Liver (tissue), 9 donors: Measurements from ENCODE around the gene PDGFC. TPM values are rescaled to one million over a fixed set of nuclear protein-coding genes. Genes with fewer than 3 reads are reported as not detected.
"Not testable (repeated sequence)": the region's sequence is repeated elsewhere in the genome, so short reads cannot be mapped to it uniquely, and the experiment has no call there.

Source experiments
- DNase-seq: peaks from one replicate; pipeline ENCODE4 v3.0.0-alpha.2; 2017; ENCODE audit warnings: low spot score
- H3K27ac ChIP-seq, 2 donors: one replicate each; pipeline ENCODE4 v1.7.0; 2013; ENCODE audit warnings: inconsistent platforms in 2 of 2, low read length in 2 of 2, control low read depth in 1 of 2, low read depth in 1 of 2, mild to moderate bottlenecking in 1 of 2
- H3K27me3 ChIP-seq, 4 donors: one replicate each; pipeline versions ENCODE4 v1.6.1 to v1.7.0; 2013; ENCODE audit warnings: low read length in 3 of 4, inconsistent platforms in 1 of 4, mild to moderate bottlenecking in 1 of 4, moderate library complexity in 1 of 4; ENCODE audit not compliant: control insufficient read depth in 4 of 4, insufficient read depth in 4 of 4
- H3K36me3 ChIP-seq, 4 donors: one replicate each; pipeline versions ENCODE4 v1.6.1 to v1.7.0; 2013; ENCODE audit warnings: low read length in 3 of 4, mild to moderate bottlenecking in 3 of 4, low read depth in 1 of 4, moderate library complexity in 1 of 4; ENCODE audit not compliant: control insufficient read depth in 4 of 4, insufficient read depth in 3 of 4
- H3K4me1 ChIP-seq, 4 donors: one replicate each; pipeline versions ENCODE4 v1.6.1 to v1.7.0; 2013; ENCODE audit warnings: low read length in 3 of 4, mild to moderate bottlenecking in 3 of 4, moderate library complexity in 1 of 4; ENCODE audit not compliant: control insufficient read depth in 4 of 4, insufficient read depth in 4 of 4
- H3K4me3 ChIP-seq, 3 donors: one replicate each; pipeline versions ENCODE4 v1.6.1 to v1.7.0; 2013; ENCODE audit warnings: low read length in 3 of 3, control low read depth in 1 of 3, low read depth in 1 of 3, mild to moderate bottlenecking in 1 of 3
- H3K9ac ChIP-seq, 2 donors: one replicate each; pipeline ENCODE4 v1.7.0; 2013; ENCODE audit warnings: low read length in 2 of 2, mild to moderate bottlenecking in 2 of 2, moderate library complexity in 2 of 2, control low read depth in 1 of 2, low read depth in 1 of 2
- H3K9me3 ChIP-seq, 4 donors: one replicate each; pipeline versions ENCODE4 v1.6.1 to v1.7.0; 2013; ENCODE audit warnings: low read length in 3 of 4; ENCODE audit not compliant: control insufficient read depth in 4 of 4
- ATF3 ChIP-seq: IDR thresholded peaks from 2 replicates; pipeline ENCODE4 v1.6.1; 2016; ENCODE audit warnings: antibody characterized with exemption
- CTCF ChIP-seq: fragments of 150-350 bp; IDR thresholded peaks from 2 replicates; pipeline ENCODE4 v1.5.1; 2017; ENCODE audit warnings: improper control_type of control experiment, low read depth, low read length; ENCODE audit not compliant: missing input control
- FOXA1 ChIP-seq: IDR thresholded peaks from 2 replicates; pipeline ENCODE4 v1.6.1; 2016; ENCODE audit warnings: antibody characterized with exemption
- FOXA2 ChIP-seq: IDR thresholded peaks from 2 replicates; pipeline ENCODE4 v1.6.1; 2016; ENCODE audit warnings: antibody characterized with exemption
- GABPA ChIP-seq, 2 donors: IDR thresholded peaks in 1 of 2; conservative IDR thresholded peaks in 1 of 2; 2 replicates each; pipeline ENCODE4 v1.6.1; 2016; ENCODE audit warnings: antibody characterized with exemption in 2 of 2, mild to moderate bottlenecking in 1 of 2, moderate library complexity in 1 of 2
- HNF4G ChIP-seq: IDR thresholded peaks from 2 replicates; pipeline ENCODE4 v1.6.1; 2016; ENCODE audit warnings: antibody characterized with exemption
- JUND ChIP-seq, 2 donors: IDR thresholded peaks; 2 replicates each; pipeline ENCODE4 v1.6.1; 2016; ENCODE audit warnings: antibody characterized with exemption in 2 of 2
- MAX ChIP-seq: IDR thresholded peaks from 2 replicates; pipeline ENCODE4 v1.6.1; 2016; ENCODE audit warnings: antibody characterized with exemption
- NR2F2 ChIP-seq: IDR thresholded peaks from 2 replicates; pipeline ENCODE4 v1.6.1; 2016; ENCODE audit warnings: antibody characterized with exemption
- REST ChIP-seq: IDR thresholded peaks from 2 replicates; pipeline ENCODE4 v1.6.1; 2016; ENCODE audit warnings: antibody characterized with exemption, mild to moderate bottlenecking
- RXRA ChIP-seq, 2 donors: IDR thresholded peaks; 2 replicates each; pipeline ENCODE4 v1.6.1; 2017 to 2018; ENCODE audit warnings: antibody characterized with exemption in 2 of 2, mild to moderate bottlenecking in 1 of 2
- YY1 ChIP-seq: IDR thresholded peaks from 2 replicates; pipeline ENCODE4 v1.6.1; 2016; ENCODE audit warnings: antibody characterized with exemption, mild to moderate bottlenecking
- ZBTB33 ChIP-seq: IDR thresholded peaks from 2 replicates; pipeline ENCODE4 v1.6.1; 2016; ENCODE audit warnings: antibody characterized with exemption
- WGBS: extraction: QIAGEN DNeasy Blood & Tissue Kit; methylation state at CpG from one replicate; pipeline ENCODE4 v1.1.7; 2013; 5-methylcytosine and 5-hydroxymethylcytosine counted together
- polyA plus RNA-seq, 2 donors: library from polyadenylated mRNA; stranded (reverse) in 1 of 2; unstranded in 1 of 2; fragments of 200-250 nt in 1 of 2; fragments of >200 nt in 1 of 2; fragmentation: Nextera tagmentation in 1 of 2; extraction: Ambion mirVana in 1 of 2; gene quantifications; one replicate each; pipeline versions ENCODE4 v1.2.1 to v1.2.3, GENCODE V29; 2013 to 2015
- total RNA-seq, 2 donors: library from RNA; depleted of rRNA; stranded (reverse); fragments of >200 nt; gene quantifications; one replicate each; pipeline ENCODE4 v1.2.3, GENCODE V29; 2014
- donor health status: healthy.
- donor health status: healthy.
- donor health status: healthy.
- donor health status: healthy.
- donor health status: healthy.

Gene PDGFC
- total and polyA plus RNA-seq, 4 donors: 5.8 to 25.7 (median 9.7) TPM

GRCh38 chr4:156934259-156934635 is 37.4 kb downstream of the PDGFC start (continued):
- TF ChIP-seq FOXA1 (no peak), CTCF (no peak), RXRA (IDR thresholded peaks at IDR 0.05) (no peak), JUND (IDR thresholded peaks at IDR 0.05) (no peak)

- TF ChIP-seq YY1 (no peak), HNF4G (no peak), GABPA (IDR thresholded peaks at IDR 0.05 in 1 of 2, conservative IDR thresholded peaks at IDR 0.05 in 1 of 2) (no peak), ZBTB33 (no peak), RXRA (IDR thresholded peaks at IDR 0.05) (no peak), FOXA2 (no peak), ATF3 (no peak), NR2F2 (no peak), FOXA1 (no peak), REST (no peak), MAX (no peak)
- Histone ChIP-seq H3K4me1 (no peaks in the 10 kb centered on the region), H3K27me3 (no peaks in the 10 kb centered on the region), H3K9me3 (no peaks in the 10 kb centered on the region), H3K36me3 (no peaks in the 10 kb centered on the region), H3K27ac (no peak overlapping the region), H3K4me3 (no peak overlapping the region), H3K9ac (no peak overlapping the region)
- no peak for DNase-seq
- 91% methylated on average over 5 of the region's 5 CpGs for WGBS
Observed at GRCh38 chr4:156933633-156934258, 37.9 kb downstream of the PDGFC start.

- not testable (repeated sequence) for H3K9me3 ChIP-seq, H3K27ac ChIP-seq, H3K36me3 ChIP-seq, H3K4me1 ChIP-seq, H3K27me3 ChIP-seq, DNase-seq, H3K9ac ChIP-seq, H3K4me3 ChIP-seq
- WGBS: 100% methylated on average over 2 of the region's 2 CpGs
Observed at GRCh38 chr4:156932360-156932759, 39.2 kb downstream of the PDGFC start.
